ENCODE measurements around the gene CCT3.

GRCh38 chr1:156281693-156282478 lies 56.2 kb downstream of the CCT3 start:
- no peak for TF ChIP-seq CTCF (IDR thresholded peaks at IDR 0.05)
- TF ChIP-seq POLR2A (IDR thresholded peaks at IDR 0.05): no peak
- TF ChIP-seq EP300 (IDR thresholded peaks at IDR 0.05): no peak
